ENCODE measurements around the gene ERBB4. TPM values are rescaled to one million over a fixed set of nuclear protein-coding genes. Genes with fewer than 3 reads are reported as not detected.

The ERBB4 gene
- total and polyA plus RNA-seq, 2 of the 8 experiments (the other 6 are each of a cell fraction or from before 2014, with no cell fraction given) = 0.34 to 1.3 TPM

GRCh38 chr2:212526059-212526458 is 12.5 kb downstream of the ERBB4 start (continued):
- TF ChIP-seq CHD7 (IDR thresholded peaks at IDR 0.05; ENCODE audit: insufficient replicate concordance, low read length) = no peak
- TF ChIP-seq GABPA (IDR thresholded peaks at IDR 0.05; ENCODE audit: borderline replicate concordance, insufficient read depth, low read length) = no peak
- TF ChIP-seq BCL11A (IDR thresholded peaks at IDR 0.05; ENCODE audit: low read depth in 2 of 2, low read length in 2 of 2) = no peak
- TF ChIP-seq EP300 (IDR thresholded peaks at IDR 0.05; ENCODE audit: borderline replicate concordance in 1 of 2, low read depth in 2 of 2, low read length in 2 of 2) = no peak
- no peak for TF ChIP-seq YY1 (IDR thresholded peaks at IDR 0.05; ENCODE audit: low read depth, low read length)
- TF ChIP-seq SP1 (IDR thresholded peaks at IDR 0.05; ENCODE audit: low read depth, low read length) = no peak
- TF ChIP-seq CTCF (IDR thresholded peaks at IDR 0.05; ENCODE audit: control extremely low read depth in 1 of 3, insufficient read depth in 1 of 3, low read depth in 1 of 3, low read length in 3 of 3) = no peak
- TF ChIP-seq BRCA1 (IDR thresholded peaks at IDR 0.05; ENCODE audit: low read depth, low read length) = no peak
- no peak for TF ChIP-seq SP2 (IDR thresholded peaks at IDR 0.05; ENCODE audit: low read length)
- TF ChIP-seq TBP (IDR thresholded peaks at IDR 0.05; ENCODE audit: low read depth, low read length) = no peak
